ENCODE data around the gene DHDH. TPM values are rescaled to one million over a fixed set of nuclear protein-coding genes. Genes with fewer than 3 reads are reported as not detected.

The DHDH gene
- total RNA-seq, 1 experiment from 2014 or later = 3.3 TPM

GRCh38 chr19:48962029-48962848 is 28.7 kb downstream of the DHDH start:
- peak; percentile 84 to 89 for DNase-seq
- Mint-ChIP-seq H3K36me3 (ENCODE audit: insufficient read depth, unreplicated experiment) (peaks cover 86% of the 10 kb centered on the region), H3K4me3 (ENCODE audit: unreplicated experiment) (peak overlapping the region; percentile 96), H3K27ac (ENCODE audit: unreplicated experiment) (peak overlapping the region; percentile 96), H3K4me1 (ENCODE audit: low read depth, unreplicated experiment) (peaks cover 35% of the 10 kb centered on the region), H3K9me3 (ENCODE audit: unreplicated experiment) (no peaks in the 10 kb centered on the region), H3K27me3 (ENCODE audit: insufficient read depth, unreplicated experiment) (no peaks in the 10 kb centered on the region)
- TF ChIP-seq CTCF (IDR thresholded peaks at IDR 0.05; ENCODE audit: insufficient read depth in 1 of 2, low read depth in 1 of 2, low read length in 1 of 2, severe bottlenecking in 1 of 2, unreplicated experiment in 1 of 2) = no peak
- Histone ChIP-seq H3K4me3 (ENCODE audit: low read depth, low read length) (peak overlapping the region; percentile 95), H3K9me3 (0 out of 2 replicates have a peak, but pooled peaks cover 3% of the 10 kb centered on the region), H3K27me3 (replicated peaks; ENCODE audit: control insufficient read depth, insufficient read depth, low read length) (no peaks in the 10 kb centered on the region), H3K4me1 (peaks cover 30% of the 10 kb centered on the region), H3K36me3 (ENCODE audit: control insufficient read depth, insufficient read depth, low read length) (peaks cover 8% of the 10 kb centered on the region)
- intact Hi-C loops (cut with micrococcal nuclease; ENCODE audit: unreplicated experiment) = loop anchor here (2.0 to 5.0 kb wide), 4 partner anchors 29 to 325 kb away; partner anchors contain the start of genes DBP, DHDH, GYS1 and RUVBL2
- BruUV-seq (replicated peaks) = no TSS peak
- ChIA-PET POLR2A (interaction anchor here (0.5 to 1.5 kb wide), 13 partner anchors 8 to 928 kb away, joined by 3 to 9 read pairs (median 5); partner anchors contain the start of genes DHDH, GYS1, HSD17B14 and NUCB1), CTCF (interaction anchor here (0.6 to 1.5 kb wide), 6 partner anchors 9 to 165 kb away, joined by 3 to 9 read pairs (median 6); partner anchors contain the start of genes NUCB1, PPP1R15A and RUVBL2)

GRCh38 chr19:48962849-48963165 is 29.3 kb downstream of the DHDH start:
- ChIA-PET POLR2A (interaction anchor here (0.5 to 1.5 kb wide), 8 partner anchors 8 to 927 kb away, joined by 4 to 8 read pairs (median 5); partner anchors contain the start of genes GYS1, HSD17B14, NUCB1 and PPP1R15A), CTCF (interaction anchor here (0.7 to 1.5 kb wide), 5 partner anchors 8 to 118 kb away, joined by 3 to 9 read pairs (median 6); partner anchors contain the start of genes NUCB1, PPP1R15A and RUVBL2)
- peaks cover 35% of the 10 kb centered on the region for H3K4me1 Mint-ChIP-seq (ENCODE audit: low read depth, unreplicated experiment)
- Histone ChIP-seq H3K27me3 (replicated peaks; ENCODE audit: control insufficient read depth, insufficient read depth, low read length) (no peaks in the 10 kb centered on the region), H3K4me1 (peaks cover 33% of the 10 kb centered on the region), H3K4me3 (ENCODE audit: low read depth, low read length) (peak overlapping the region; percentile 95), H3K9me3 (0 out of 2 replicates have a peak, but pooled peaks cover 3% of the 10 kb centered on the region), H3K36me3 (ENCODE audit: control insufficient read depth, insufficient read depth, low read length) (peaks cover 8% of the 10 kb centered on the region)
- H3K27me3 Mint-ChIP-seq (ENCODE audit: insufficient read depth, unreplicated experiment) = no peaks in the 10 kb centered on the region
- DNase-seq = peak in 1 of 2 experiments; percentile 44
- TF ChIP-seq CTCF (IDR thresholded peaks at IDR 0.05; ENCODE audit: insufficient read depth in 1 of 2, low read depth in 1 of 2, low read length in 1 of 2, severe bottlenecking in 1 of 2, unreplicated experiment in 1 of 2) = no peak
- H3K9me3 Mint-ChIP-seq (ENCODE audit: unreplicated experiment) = no peaks in the 10 kb centered on the region
- H3K36me3 Mint-ChIP-seq (ENCODE audit: insufficient read depth, unreplicated experiment) = peaks cover 86% of the 10 kb centered on the region
- peak overlapping the region; percentile 96 for H3K4me3 Mint-ChIP-seq (ENCODE audit: unreplicated experiment)
- BruUV-seq (replicated peaks) = no TSS peak
- peak overlapping the region; percentile 96 for H3K27ac Mint-ChIP-seq (ENCODE audit: unreplicated experiment)
- intact Hi-C loops (cut with micrococcal nuclease; ENCODE audit: unreplicated experiment) = loop anchor here (1.0 to 5.0 kb wide), 7 partner anchors 30 to 326 kb away; partner anchors contain the start of genes DBP, DHDH, GYS1 and NUCB1
